Measurements from ENCODE around the gene GNG12. TPM values are rescaled to one million over a fixed set of nuclear protein-coding genes. Genes with fewer than 3 reads are reported as not detected.

The GNG12 gene
- total RNA-seq, 2 donors from 2014 or later, result 116 to 137 TPM

GRCh38 chr1:67700220-67700619 lies 133.0 kb downstream of the GNG12 start:
- TF ChIP-seq CTCF (IDR thresholded peaks at IDR 0.05), result no peak
- Histone ChIP-seq H3K36me3 (peaks cover 7% of the 10 kb centered on the region), H3K4me3 (no peak overlapping the region), H3K4me1 (ENCODE audit: control insufficient read depth in 1 of 2, low read depth in 2 of 2) (peaks cover 0 to 10% of the 10 kb centered on the region in 2 donors), H3K9me3 (no peaks in the 10 kb centered on the region), H3K27ac (peak overlapping the region in 1 of 2 donors; percentile 20), H3K27me3 (replicated peaks; ENCODE audit: insufficient read depth) (no peaks in the 10 kb centered on the region)
- DNase-seq (ENCODE audit: low spot score), result no peak
- no peak for ATAC-seq (ENCODE audit: insufficient number of reproducible peaks, low FRiP score, low read depth)

- Histone ChIP-seq H3K4me1 (ENCODE audit: control insufficient read depth in 1 of 2, low read depth in 2 of 2) (peaks cover 0 to 10% of the 10 kb centered on the region in 2 donors), H3K27me3 (replicated peaks; ENCODE audit: insufficient read depth) (no peaks in the 10 kb centered on the region), H3K9me3 (no peaks in the 10 kb centered on the region), H3K4me3 (no peak overlapping the region), H3K27ac (no peak overlapping the region), H3K36me3 (peaks cover 3% of the 10 kb centered on the region)
- no peak for TF ChIP-seq CTCF (IDR thresholded peaks at IDR 0.05)
- DNase-seq (ENCODE audit: low spot score) (no peak), ATAC-seq (ENCODE audit: insufficient number of reproducible peaks, low FRiP score, low read depth) (no peak)
These were observed 136.6 kb downstream of the GNG12 start for GRCh38 chr1:67696708-67697107.

GRCh38 chr1:67695963-67696362 lies 137.3 kb downstream of the GNG12 start:
- no peak for TF ChIP-seq CTCF (IDR thresholded peaks at IDR 0.05)
- H3K9me3 ChIP-seq, result no peaks in the 10 kb centered on the region
- DNase-seq (ENCODE audit: low spot score) (no peak), ATAC-seq (ENCODE audit: insufficient number of reproducible peaks, low FRiP score, low read depth) (no peak)
- H3K36me3 ChIP-seq, result no peaks in the 10 kb centered on the region
- no peak overlapping the region for H3K27ac ChIP-seq
- H3K4me3 ChIP-seq, result no peak overlapping the region
- no peaks in the 10 kb centered on the region for H3K27me3 ChIP-seq (replicated peaks; ENCODE audit: insufficient read depth)
- H3K4me1 ChIP-seq (ENCODE audit: control insufficient read depth in 1 of 2, low read depth in 2 of 2), result peaks cover 0 to 6% of the 10 kb centered on the region in 2 donors

GRCh38 chr1:67691712-67692111 lies 141.6 kb downstream of the GNG12 start:
- DNase-seq (ENCODE audit: low spot score), result no peak
- ATAC-seq (ENCODE audit: insufficient number of reproducible peaks, low FRiP score, low read depth), result no peak
- TF ChIP-seq CTCF (IDR thresholded peaks at IDR 0.05), result no peak
- Histone ChIP-seq H3K9me3 (no peaks in the 10 kb centered on the region), H3K4me1 (ENCODE audit: control insufficient read depth in 1 of 2, low read depth in 2 of 2) (peaks cover 8 to 24% of the 10 kb centered on the region in 2 donors), H3K36me3 (peaks cover 15% of the 10 kb centered on the region), H3K4me3 (no peak overlapping the region), H3K27ac (no peak overlapping the region), H3K27me3 (replicated peaks; ENCODE audit: insufficient read depth) (no peaks in the 10 kb centered on the region)

- Histone ChIP-seq H3K4me1 (ENCODE audit: control insufficient read depth in 1 of 2, low read depth in 2 of 2) (peaks cover 8 to 24% of the 10 kb centered on the region in 2 donors), H3K27ac (no peak overlapping the region), H3K9me3 (no peaks in the 10 kb centered on the region), H3K36me3 (peaks cover 15% of the 10 kb centered on the region), H3K27me3 (replicated peaks; ENCODE audit: insufficient read depth) (no peaks in the 10 kb centered on the region), H3K4me3 (no peak overlapping the region)
- ATAC-seq (ENCODE audit: insufficient number of reproducible peaks, low FRiP score, low read depth) (no peak), DNase-seq (ENCODE audit: low spot score) (no peak)
- no peak for TF ChIP-seq CTCF (IDR thresholded peaks at IDR 0.05)
These were observed 142.9 kb downstream of the GNG12 start for GRCh38 chr1:67690411-67690810.
